GM18498 (cell line): ENCODE measurements around the gene PARD3B.
A peak's percentile ranks its signal among the peaks of the same experiment; 100 is the strongest.

Source experiments
- ATAC-seq: cut with Tn5 transposase; IDR thresholded peaks from one replicate; pipeline ENCODE4 v1.9.1; 2021; ENCODE audit warnings: mild to moderate bottlenecking, moderate library complexity; ENCODE audit not compliant: unreplicated experiment

PARD3B gene

GRCh38 chr2:204544961-204545860, at the start of gene PARD3B:
Gene PARD3B (plus strand): TSS chr2:204545475. CDS start chr2:204546000, 525 bp downstream.
- peak; percentile 85 for ATAC-seq

GRCh38 chr2:204496779-204497178, 48.5 kb upstream of the PARD3B start:
- no peak for ATAC-seq

- ATAC-seq = no peak
Observed at GRCh38 chr2:204497855-204498254, 47.4 kb upstream of the PARD3B start.

GRCh38 chr2:204498291-204498690, 47.0 kb upstream of the PARD3B start:
- no peak for ATAC-seq

GRCh38 chr2:204503869-204504268, 41.4 kb upstream of the PARD3B start:
- ATAC-seq = no peak

- ATAC-seq = no peak
Observed at GRCh38 chr2:204504594-204504993, 40.7 kb upstream of the PARD3B start.

- ATAC-seq = no peak
Observed at GRCh38 chr2:204505488-204505887, 39.8 kb upstream of the PARD3B start.

GRCh38 chr2:204505946-204506345, 39.3 kb upstream of the PARD3B start:
- ATAC-seq = no peak

GRCh38 chr2:204507636-204508035, 37.6 kb upstream of the PARD3B start:
- no peak for ATAC-seq

- ATAC-seq = no peak
Observed at GRCh38 chr2:204510709-204511420, 34.4 kb upstream of the PARD3B start.

- no peak for ATAC-seq
Observed at GRCh38 chr2:204514439-204514838, 30.8 kb upstream of the PARD3B start.

GRCh38 chr2:204515416-204515815, 29.9 kb upstream of the PARD3B start:
- no peak for ATAC-seq

GRCh38 chr2:204517154-204517553, 28.1 kb upstream of the PARD3B start:
- ATAC-seq = no peak

GRCh38 chr2:204529795-204530463, 15.3 kb upstream of the PARD3B start:
- no peak for ATAC-seq

GRCh38 chr2:204530464-204530805, 14.8 kb upstream of the PARD3B start:
- ATAC-seq = no peak

GRCh38 chr2:204533629-204534370, 11.5 kb upstream of the PARD3B start:
- no peak for ATAC-seq

- no peak for ATAC-seq
Observed at GRCh38 chr2:204535356-204535755, 9.9 kb upstream of the PARD3B start.

- no peak for ATAC-seq
Observed at GRCh38 chr2:204535764-204536163, 9.5 kb upstream of the PARD3B start.

- ATAC-seq = no peak
Observed at GRCh38 chr2:204538182-204539018, 6.9 kb upstream of the PARD3B start.

- no peak for ATAC-seq
Observed at GRCh38 chr2:204539019-204539385, 6.3 kb upstream of the PARD3B start.
